HCT116 (cell line): Measurements from ENCODE around the gene TCP11.

Experiments
- CEBPB ChIP-seq: IDR thresholded peaks from 2 replicates; pipeline ENCODE4 v1.6.1; 2012; ENCODE audit warnings: low read depth
- ELF1 ChIP-seq: IDR thresholded peaks from 2 replicates; pipeline ENCODE4 v1.6.1; 2012; ENCODE audit warnings: low read depth, borderline replicate concordance
- FOSL1 ChIP-seq: IDR thresholded peaks from 2 replicates; pipeline ENCODE4 v1.6.1; 2012; ENCODE audit warnings: low read depth
- POLR2A ChIP-seq: IDR thresholded peaks from 2 replicates; pipeline ENCODE4 v1.7.0; 2011; ENCODE audit warnings: borderline replicate concordance; ENCODE audit not compliant: insufficient read depth, insufficient read length; ENCODE audit errors: extremely low read depth
- POLR2AphosphoS5 ChIP-seq: IDR thresholded peaks from 2 replicates; pipeline ENCODE4 v1.6.1; 2011; ENCODE audit warnings: mild to moderate bottlenecking, low read depth, low read length, moderate library complexity
- RAD21 ChIP-seq: IDR thresholded peaks from 2 replicates; pipeline ENCODE4 v1.6.1; 2012; ENCODE audit warnings: low read depth, mild to moderate bottlenecking
- SIN3A ChIP-seq: IDR thresholded peaks from 2 replicates; pipeline ENCODE4 v1.6.1; 2012; ENCODE audit warnings: low read depth
- TF ChIP-seq, protein P1 (sequence below): IDR thresholded peaks from 2 replicates; pipeline ENCODE4 v1.6.1; 2012
- TF ChIP-seq, protein P2 (sequence below), 3 experiments: fragments of 200-600 bp in 1 of 3; sonication (generic) in 1 of 3; IDR thresholded peaks in 2 of 3; conservative IDR thresholded peaks in 1 of 3; 2 replicates each; pipeline ENCODE4 v1.5.1; 2012 to 2017; ENCODE audit warnings: low read depth in 2 of 3, low read length in 2 of 3, antibody characterized with exemption in 1 of 3, borderline replicate concordance in 1 of 3, control low read depth in 1 of 3, mild to moderate bottlenecking in 1 of 3, mixed read lengths in 1 of 3, mixed run types in 1 of 3, moderate library complexity in 1 of 3; ENCODE audit not compliant: insufficient read depth in 1 of 3
- TF ChIP-seq, protein P3 (sequence below): IDR thresholded peaks from 2 replicates; pipeline ENCODE4 v1.6.1; 2011; ENCODE audit warnings: mild to moderate bottlenecking, low read length, moderate library complexity; ENCODE audit not compliant: insufficient replicate concordance; ENCODE audit errors: extremely low read depth
- TF ChIP-seq, protein P4 (sequence below): IDR thresholded peaks from 2 replicates; pipeline ENCODE4 v1.6.1; 2012
- TF ChIP-seq, protein P5 (sequence below): IDR thresholded peaks from 2 replicates; pipeline ENCODE4 v1.6.1; 2012; ENCODE audit warnings: low read depth

DNA sequence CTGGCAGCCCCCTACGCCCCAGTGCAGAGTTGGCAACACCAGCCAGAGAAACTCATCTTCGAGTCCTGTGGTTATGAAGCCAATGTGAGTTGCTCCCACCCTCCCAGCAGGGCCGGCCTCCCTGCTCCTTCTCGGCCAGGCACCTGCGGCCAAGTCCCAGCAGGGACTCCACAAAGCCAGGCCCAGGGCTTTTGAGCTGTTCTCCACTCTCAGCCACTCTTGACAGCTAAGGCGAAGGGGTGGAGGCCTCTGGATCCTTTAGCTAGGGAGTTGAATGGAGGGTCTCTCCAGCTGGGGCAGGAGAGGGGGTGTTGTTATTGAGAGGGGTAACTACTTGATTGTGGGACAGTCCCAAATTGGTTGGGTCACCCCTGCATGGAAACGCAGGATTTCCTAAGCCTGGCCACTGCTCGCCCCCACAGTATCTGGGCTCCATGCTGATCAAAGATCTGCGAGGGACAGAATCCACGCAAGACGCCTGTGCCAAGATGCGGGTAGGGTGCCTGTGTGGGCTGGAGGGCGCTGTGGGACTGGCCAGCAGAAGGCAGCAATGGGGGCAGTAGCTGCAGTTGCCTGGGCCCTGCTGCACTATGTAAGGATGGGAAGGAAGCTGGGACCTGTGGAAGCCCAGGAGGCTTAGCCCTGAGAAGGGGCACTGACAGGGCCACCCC is 58.3 kb downstream of the TCP11 start:
- TF ChIP-seq, protein P1, sequence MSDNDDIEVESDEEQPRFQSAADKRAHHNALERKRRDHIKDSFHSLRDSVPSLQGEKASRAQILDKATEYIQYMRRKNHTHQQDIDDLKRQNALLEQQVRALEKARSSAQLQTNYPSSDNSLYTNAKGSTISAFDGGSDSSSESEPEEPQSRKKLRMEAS = no peak
- TF ChIP-seq, protein P2, sequence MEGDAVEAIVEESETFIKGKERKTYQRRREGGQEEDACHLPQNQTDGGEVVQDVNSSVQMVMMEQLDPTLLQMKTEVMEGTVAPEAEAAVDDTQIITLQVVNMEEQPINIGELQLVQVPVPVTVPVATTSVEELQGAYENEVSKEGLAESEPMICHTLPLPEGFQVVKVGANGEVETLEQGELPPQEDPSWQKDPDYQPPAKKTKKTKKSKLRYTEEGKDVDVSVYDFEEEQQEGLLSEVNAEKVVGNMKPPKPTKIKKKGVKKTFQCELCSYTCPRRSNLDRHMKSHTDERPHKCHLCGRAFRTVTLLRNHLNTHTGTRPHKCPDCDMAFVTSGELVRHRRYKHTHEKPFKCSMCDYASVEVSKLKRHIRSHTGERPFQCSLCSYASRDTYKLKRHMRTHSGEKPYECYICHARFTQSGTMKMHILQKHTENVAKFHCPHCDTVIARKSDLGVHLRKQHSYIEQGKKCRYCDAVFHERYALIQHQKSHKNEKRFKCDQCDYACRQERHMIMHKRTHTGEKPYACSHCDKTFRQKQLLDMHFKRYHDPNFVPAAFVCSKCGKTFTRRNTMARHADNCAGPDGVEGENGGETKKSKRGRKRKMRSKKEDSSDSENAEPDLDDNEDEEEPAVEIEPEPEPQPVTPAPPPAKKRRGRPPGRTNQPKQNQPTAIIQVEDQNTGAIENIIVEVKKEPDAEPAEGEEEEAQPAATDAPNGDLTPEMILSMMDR (IDR thresholded peaks at IDR 0.05 in 2 of 3, conservative IDR thresholded peaks at IDR 0.05 in 1 of 3; ENCODE audit: borderline replicate concordance in 1 of 3, insufficient read depth in 1 of 3, low read depth in 2 of 3, low read length in 2 of 3) = no peak
- no peak for TF ChIP-seq POLR2A
- no peak for TF ChIP-seq ELF1
- TF ChIP-seq, protein P3, sequence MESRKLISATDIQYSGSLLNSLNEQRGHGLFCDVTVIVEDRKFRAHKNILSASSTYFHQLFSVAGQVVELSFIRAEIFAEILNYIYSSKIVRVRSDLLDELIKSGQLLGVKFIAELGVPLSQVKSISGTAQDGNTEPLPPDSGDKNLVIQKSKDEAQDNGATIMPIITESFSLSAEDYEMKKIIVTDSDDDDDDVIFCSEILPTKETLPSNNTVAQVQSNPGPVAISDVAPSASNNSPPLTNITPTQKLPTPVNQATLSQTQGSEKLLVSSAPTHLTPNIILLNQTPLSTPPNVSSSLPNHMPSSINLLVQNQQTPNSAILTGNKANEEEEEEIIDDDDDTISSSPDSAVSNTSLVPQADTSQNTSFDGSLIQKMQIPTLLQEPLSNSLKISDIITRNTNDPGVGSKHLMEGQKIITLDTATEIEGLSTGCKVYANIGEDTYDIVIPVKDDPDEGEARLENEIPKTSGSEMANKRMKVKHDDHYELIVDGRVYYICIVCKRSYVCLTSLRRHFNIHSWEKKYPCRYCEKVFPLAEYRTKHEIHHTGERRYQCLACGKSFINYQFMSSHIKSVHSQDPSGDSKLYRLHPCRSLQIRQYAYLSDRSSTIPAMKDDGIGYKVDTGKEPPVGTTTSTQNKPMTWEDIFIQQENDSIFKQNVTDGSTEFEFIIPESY = no peak
- no peak for TF ChIP-seq POLR2AphosphoS5
- TF ChIP-seq, protein P4, sequence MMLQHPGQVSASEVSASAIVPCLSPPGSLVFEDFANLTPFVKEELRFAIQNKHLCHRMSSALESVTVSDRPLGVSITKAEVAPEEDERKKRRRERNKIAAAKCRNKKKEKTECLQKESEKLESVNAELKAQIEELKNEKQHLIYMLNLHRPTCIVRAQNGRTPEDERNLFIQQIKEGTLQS = no peak
- no peak for TF ChIP-seq CEBPB
- TF ChIP-seq, protein P5, sequence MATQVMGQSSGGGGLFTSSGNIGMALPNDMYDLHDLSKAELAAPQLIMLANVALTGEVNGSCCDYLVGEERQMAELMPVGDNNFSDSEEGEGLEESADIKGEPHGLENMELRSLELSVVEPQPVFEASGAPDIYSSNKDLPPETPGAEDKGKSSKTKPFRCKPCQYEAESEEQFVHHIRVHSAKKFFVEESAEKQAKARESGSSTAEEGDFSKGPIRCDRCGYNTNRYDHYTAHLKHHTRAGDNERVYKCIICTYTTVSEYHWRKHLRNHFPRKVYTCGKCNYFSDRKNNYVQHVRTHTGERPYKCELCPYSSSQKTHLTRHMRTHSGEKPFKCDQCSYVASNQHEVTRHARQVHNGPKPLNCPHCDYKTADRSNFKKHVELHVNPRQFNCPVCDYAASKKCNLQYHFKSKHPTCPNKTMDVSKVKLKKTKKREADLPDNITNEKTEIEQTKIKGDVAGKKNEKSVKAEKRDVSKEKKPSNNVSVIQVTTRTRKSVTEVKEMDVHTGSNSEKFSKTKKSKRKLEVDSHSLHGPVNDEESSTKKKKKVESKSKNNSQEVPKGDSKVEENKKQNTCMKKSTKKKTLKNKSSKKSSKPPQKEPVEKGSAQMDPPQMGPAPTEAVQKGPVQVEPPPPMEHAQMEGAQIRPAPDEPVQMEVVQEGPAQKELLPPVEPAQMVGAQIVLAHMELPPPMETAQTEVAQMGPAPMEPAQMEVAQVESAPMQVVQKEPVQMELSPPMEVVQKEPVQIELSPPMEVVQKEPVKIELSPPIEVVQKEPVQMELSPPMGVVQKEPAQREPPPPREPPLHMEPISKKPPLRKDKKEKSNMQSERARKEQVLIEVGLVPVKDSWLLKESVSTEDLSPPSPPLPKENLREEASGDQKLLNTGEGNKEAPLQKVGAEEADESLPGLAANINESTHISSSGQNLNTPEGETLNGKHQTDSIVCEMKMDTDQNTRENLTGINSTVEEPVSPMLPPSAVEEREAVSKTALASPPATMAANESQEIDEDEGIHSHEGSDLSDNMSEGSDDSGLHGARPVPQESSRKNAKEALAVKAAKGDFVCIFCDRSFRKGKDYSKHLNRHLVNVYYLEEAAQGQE = no peak
- no peak for TF ChIP-seq RAD21
- TF ChIP-seq FOSL1 = no peak
- TF ChIP-seq SIN3A = no peak
